Skeletal muscle tissue (tissue), 4 donors: ENCODE measurements around the gene SPAG6. TPM values are rescaled to one million over a fixed set of nuclear protein-coding genes. Genes with fewer than 3 reads are reported as not detected.
A peak's percentile ranks its signal among the peaks of the same experiment; 100 is the strongest.

ENCODE experiments used
- H3K27ac ChIP-seq: one replicate; pipeline ENCODE4 v1.7.0; 2013; ENCODE audit warnings: mild to moderate bottlenecking, low read depth, low read length, inconsistent platforms
- H3K27me3 ChIP-seq, 3 donors: one replicate each; pipeline ENCODE4 v1.7.0; 2013; ENCODE audit warnings: low read length in 3 of 3; ENCODE audit not compliant: control insufficient read depth in 3 of 3, insufficient read depth in 3 of 3
- H3K36me3 ChIP-seq, 3 donors: one replicate each; pipeline ENCODE4 v1.7.0; 2013; ENCODE audit warnings: low read length in 3 of 3; ENCODE audit not compliant: control insufficient read depth in 3 of 3, insufficient read depth in 3 of 3
- H3K4me1 ChIP-seq, 3 donors: one replicate each; pipeline ENCODE4 v1.7.0; 2013; ENCODE audit warnings: low read length in 3 of 3, mild to moderate bottlenecking in 3 of 3; ENCODE audit not compliant: control insufficient read depth in 3 of 3, insufficient read depth in 3 of 3
- H3K4me3 ChIP-seq, 3 donors: one replicate each; pipeline ENCODE4 v1.7.0; 2013; ENCODE audit warnings: low read length in 3 of 3
- H3K9ac ChIP-seq, 3 donors: one replicate each; pipeline ENCODE4 v1.7.0; 2013; ENCODE audit warnings: low read length in 3 of 3, mild to moderate bottlenecking in 3 of 3, moderate library complexity in 2 of 3, low read depth in 1 of 3
- H3K9me3 ChIP-seq, 3 donors: one replicate each; pipeline ENCODE4 v1.7.0; 2013; ENCODE audit warnings: low read length in 3 of 3; ENCODE audit not compliant: control insufficient read depth in 3 of 3
- total RNA-seq: library from RNA; depleted of rRNA; stranded (reverse); fragments of >200 nt; gene quantifications from one replicate; pipeline ENCODE4 v1.2.3, GENCODE V29; 2014
- donor health status: Osteomylitis.

The SPAG6 gene
- total RNA-seq, 1 donor from 2014 or later = 2.6 TPM

- no peaks in the 10 kb centered on the region for H3K27me3 ChIP-seq
- H3K9me3 ChIP-seq = no peaks in the 10 kb centered on the region
- H3K36me3 ChIP-seq = no peaks in the 10 kb centered on the region
- H3K4me1 ChIP-seq = peaks cover 5 to 15% (median 6%) of the 10 kb centered on the region in 3 donors
- H3K9ac ChIP-seq = peak overlapping the region; percentile 90 to 97 (median 93)
- peak overlapping the region; percentile 75 to 91 (median 83) for H3K4me3 ChIP-seq
- peak overlapping the region; percentile 88 for H3K27ac ChIP-seq
Measured at GRCh38 chr10:22315455-22316285, 29.6 kb upstream of the SPAG6 start.

- Histone ChIP-seq H3K9ac (peak within 1 kb of the TSS; percentile 93 to 97 (median 96)), H3K4me3 (peak within 1 kb of the TSS; percentile 75 to 97 (median 83)), H3K4me1 (peaks cover 5 to 15% (median 6%) of the 10 kb centered on the region in 3 donors), H3K36me3 (no peaks in the 10 kb centered on the region), H3K27me3 (no peaks in the 10 kb centered on the region), H3K27ac (peak within 1 kb of the TSS; percentile 88), H3K9me3 (no peaks in the 10 kb centered on the region)
Measured at GRCh38 chr10:22316286-22317075, 28.8 kb upstream of the SPAG6 start, which contains the start of gene COMMD3. Gene COMMD3, plus strand, starts transcription at chr10:22316388. Its CDS starts 30 bp downstream, at chr10:22316418.

GRCh38 chr10:22317076-22317370, 28.3 kb upstream of the SPAG6 start:
- peaks cover 5 to 15% (median 6%) of the 10 kb centered on the region in 3 donors for H3K4me1 ChIP-seq

GRCh38 chr10:22317771-22318565, 27.3 kb upstream of the SPAG6 start:
- Histone ChIP-seq H3K9me3 (no peaks in the 10 kb centered on the region), H3K9ac (peak overlapping the region in 1 of 3 donors; percentile 92), H3K36me3 (no peaks in the 10 kb centered on the region), H3K27ac (no peak overlapping the region), H3K27me3 (peaks cover 0 to 7% (median 0%) of the 10 kb centered on the region in 3 donors), H3K4me1 (peaks cover 12 to 23% (median 12%) of the 10 kb centered on the region in 3 donors), H3K4me3 (peak overlapping the region in 1 of 3 donors; percentile 97)

More at GRCh38 chr10:22317076-22317370, 28.3 kb upstream of the SPAG6 start:
- Histone ChIP-seq H3K36me3 (no peaks in the 10 kb centered on the region), H3K27ac (peak overlapping the region; percentile 88), H3K9ac (peak overlapping the region; percentile 92 to 97 (median 96)), H3K9me3 (no peaks in the 10 kb centered on the region), H3K4me3 (peak overlapping the region; percentile 75 to 97 (median 83)), H3K27me3 (no peaks in the 10 kb centered on the region)

GRCh38 chr10:22318772-22319171, 26.5 kb upstream of the SPAG6 start:
- no peaks in the 10 kb centered on the region for H3K9me3 ChIP-seq
- H3K27ac ChIP-seq = no peak overlapping the region
- peaks cover 17 to 31% (median 19%) of the 10 kb centered on the region in 3 donors for H3K4me1 ChIP-seq
- H3K36me3 ChIP-seq = no peaks in the 10 kb centered on the region
- H3K27me3 ChIP-seq = peaks cover 0 to 7% (median 0%) of the 10 kb centered on the region in 3 donors
- no peak overlapping the region for H3K9ac ChIP-seq
- H3K4me3 ChIP-seq = no peak overlapping the region

- peak overlapping the region; percentile 80 for H3K27ac ChIP-seq
- peaks cover 0 to 7% (median 0%) of the 10 kb centered on the region in 3 donors for H3K27me3 ChIP-seq
- no peaks in the 10 kb centered on the region for H3K36me3 ChIP-seq
- peak overlapping the region; percentile 42 to 70 (median 64) for H3K4me3 ChIP-seq
- H3K9me3 ChIP-seq = no peaks in the 10 kb centered on the region
- peaks cover 18 to 39% (median 19%) of the 10 kb centered on the region in 3 donors for H3K4me1 ChIP-seq
- H3K9ac ChIP-seq = no peak overlapping the region
Measured at GRCh38 chr10:22319547-22319979, 25.7 kb upstream of the SPAG6 start.

GRCh38 chr10:22319980-22320558, 25.2 kb upstream of the SPAG6 start:
- Histone ChIP-seq H3K9ac (peak overlapping the region; percentile 79 to 85 (median 80)), H3K36me3 (no peaks in the 10 kb centered on the region), H3K9me3 (no peaks in the 10 kb centered on the region), H3K4me3 (peak overlapping the region; percentile 42 to 70 (median 64)), H3K4me1 (peaks cover 19 to 43% (median 22%) of the 10 kb centered on the region in 3 donors), H3K27ac (peak overlapping the region; percentile 80), H3K27me3 (peaks cover 0 to 7% (median 0%) of the 10 kb centered on the region in 3 donors)

GRCh38 chr10:22320591-22321155, 24.6 kb upstream of the SPAG6 start, which contains the start of gene BMI1:
Gene BMI1, plus strand, starts transcription at chr10:22321099. Its CDS starts 5,351 bp downstream, at chr10:22326450.
- H3K9ac ChIP-seq = peak within 1 kb of the TSS; percentile 79 to 95 (median 90)
- H3K27me3 ChIP-seq = peaks cover 0 to 7% (median 0%) of the 10 kb centered on the region in 3 donors
- peak within 1 kb of the TSS; percentile 88 for H3K27ac ChIP-seq
- no peaks in the 10 kb centered on the region for H3K36me3 ChIP-seq
- H3K4me3 ChIP-seq = peak within 1 kb of the TSS; percentile 73 to 80 (median 79)
- H3K4me1 ChIP-seq = peaks cover 19 to 43% (median 20%) of the 10 kb centered on the region in 3 donors
- H3K9me3 ChIP-seq = no peaks in the 10 kb centered on the region
